Stimulated activated memory B cell treated with anti-CD40 and anti-IgM and Interleukin-4, amounts not matched to agents 10 μg/mL and 1 μg/mL and 100 μg/mL, for 72 hours (primary cell): ENCODE data around the gene DDN.

Experiments
- ATAC-seq: fragments of 150-1000 bp; cut with Tn5 transposase; 2 replicates; pipeline ENCODE4 v1.10.0; 2021
- H3K27ac Mint-ChIP-seq: one replicate; pipeline ENCODE4 v1.8.0; 2022; ENCODE audit warnings: mild to moderate bottlenecking, mixed read lengths
- H3K27me3 Mint-ChIP-seq: one replicate; pipeline ENCODE4 v1.8.0; 2022; ENCODE audit warnings: mixed read lengths
- H3K36me3 Mint-ChIP-seq: one replicate; pipeline ENCODE4 v1.8.0; 2022; ENCODE audit warnings: mixed read lengths
- H3K4me1 Mint-ChIP-seq: one replicate; pipeline ENCODE4 v1.8.0; 2022; ENCODE audit warnings: mixed read lengths
- H3K4me3 Mint-ChIP-seq: one replicate; pipeline ENCODE4 v1.8.0; 2022; ENCODE audit warnings: mild to moderate bottlenecking, moderate library complexity, mixed read lengths
- H3K9me3 Mint-ChIP-seq: one replicate; pipeline ENCODE4 v1.8.0; 2022; ENCODE audit warnings: mixed read lengths

Gene DDN

GRCh38 chr12:48970702-48971334 is 28.4 kb downstream of the DDN start:
- Mint-ChIP-seq H3K27ac (no peak overlapping the region), H3K4me3 (peak overlapping the region; percentile 58), H3K27me3 (peaks cover 57% of the 10 kb centered on the region), H3K4me1 (peaks cover 61% of the 10 kb centered on the region), H3K9me3 (no peaks in the 10 kb centered on the region), H3K36me3 (no peaks in the 10 kb centered on the region)
- ATAC-seq = no peak

GRCh38 chr12:48969833-48970701 is 29.1 kb downstream of the DDN start:
- Mint-ChIP-seq H3K27ac (no peak overlapping the region), H3K4me1 (peaks cover 68% of the 10 kb centered on the region), H3K36me3 (no peaks in the 10 kb centered on the region), H3K4me3 (peak overlapping the region; percentile 54), H3K27me3 (peaks cover 50% of the 10 kb centered on the region), H3K9me3 (no peaks in the 10 kb centered on the region)
- peak; percentile 59 for ATAC-seq

- H3K9me3 Mint-ChIP-seq = no peaks in the 10 kb centered on the region
- ATAC-seq = peak; percentile 18
- H3K4me3 Mint-ChIP-seq = peak overlapping the region; percentile 54
- peaks cover 68% of the 10 kb centered on the region for H3K4me1 Mint-ChIP-seq
- no peaks in the 10 kb centered on the region for H3K36me3 Mint-ChIP-seq
- H3K27me3 Mint-ChIP-seq = peaks cover 42% of the 10 kb centered on the region
- H3K27ac Mint-ChIP-seq = no peak overlapping the region
Observed at GRCh38 chr12:48969160-48969771, 29.9 kb downstream of the DDN start.

GRCh38 chr12:48968467-48968866 is 30.7 kb downstream of the DDN start:
- Mint-ChIP-seq H3K27ac (no peak overlapping the region), H3K4me3 (no peak overlapping the region), H3K9me3 (no peaks in the 10 kb centered on the region), H3K27me3 (peaks cover 34% of the 10 kb centered on the region), H3K36me3 (no peaks in the 10 kb centered on the region), H3K4me1 (peaks cover 64% of the 10 kb centered on the region)
- ATAC-seq = no peak

GRCh38 chr12:48967991-48968390 is 31.2 kb downstream of the DDN start:
- Mint-ChIP-seq H3K27me3 (peaks cover 29% of the 10 kb centered on the region), H3K9me3 (no peaks in the 10 kb centered on the region), H3K4me1 (peaks cover 62% of the 10 kb centered on the region), H3K4me3 (no peak overlapping the region), H3K36me3 (no peaks in the 10 kb centered on the region), H3K27ac (no peak overlapping the region)
- ATAC-seq = no peak

- H3K27me3 Mint-ChIP-seq = peaks cover 13% of the 10 kb centered on the region
- peaks cover 46% of the 10 kb centered on the region for H3K4me1 Mint-ChIP-seq
- H3K27ac Mint-ChIP-seq = no peak overlapping the region
- no peak overlapping the region for H3K4me3 Mint-ChIP-seq
- ATAC-seq = peak; percentile 48
- no peaks in the 10 kb centered on the region for H3K9me3 Mint-ChIP-seq
- H3K36me3 Mint-ChIP-seq = no peaks in the 10 kb centered on the region
Observed at GRCh38 chr12:48966177-48966895, 32.8 kb downstream of the DDN start.

GRCh38 chr12:48965298-48965838 is 33.8 kb downstream of the DDN start:
- H3K4me3 Mint-ChIP-seq = no peak overlapping the region
- H3K27me3 Mint-ChIP-seq = peaks cover 11% of the 10 kb centered on the region
- H3K36me3 Mint-ChIP-seq = no peaks in the 10 kb centered on the region
- no peak overlapping the region for H3K27ac Mint-ChIP-seq
- H3K9me3 Mint-ChIP-seq = no peaks in the 10 kb centered on the region
- peaks cover 36% of the 10 kb centered on the region for H3K4me1 Mint-ChIP-seq
- ATAC-seq = peak; percentile 28

GRCh38 chr12:48961801-48962200 is 37.4 kb downstream of the DDN start:
- Mint-ChIP-seq H3K9me3 (no peaks in the 10 kb centered on the region), H3K4me3 (no peak overlapping the region), H3K27me3 (peaks cover 8% of the 10 kb centered on the region), H3K4me1 (peaks cover 30% of the 10 kb centered on the region), H3K36me3 (no peaks in the 10 kb centered on the region), H3K27ac (no peak overlapping the region)
- ATAC-seq = no peak

GRCh38 chr12:48961331-48961730 is 37.8 kb downstream of the DDN start:
- Mint-ChIP-seq H3K27ac (no peak overlapping the region), H3K4me1 (peaks cover 31% of the 10 kb centered on the region), H3K27me3 (peaks cover 8% of the 10 kb centered on the region), H3K36me3 (no peaks in the 10 kb centered on the region), H3K4me3 (no peak overlapping the region), H3K9me3 (no peaks in the 10 kb centered on the region)
- ATAC-seq = no peak

- ATAC-seq = no peak
- no peak overlapping the region for H3K4me3 Mint-ChIP-seq
Observed at GRCh38 chr12:48960834-48961233, 38.3 kb downstream of the DDN start.

GRCh38 chr12:48958049-48958388 is 41.2 kb downstream of the DDN start:
- ATAC-seq = no peak
- H3K4me3 Mint-ChIP-seq = peak overlapping the region; percentile 97
- peaks cover 47% of the 10 kb centered on the region for H3K4me1 Mint-ChIP-seq
- H3K27me3 Mint-ChIP-seq = peaks cover 8% of the 10 kb centered on the region
- no peaks in the 10 kb centered on the region for H3K9me3 Mint-ChIP-seq
- peaks cover 9% of the 10 kb centered on the region for H3K36me3 Mint-ChIP-seq
- H3K27ac Mint-ChIP-seq = peak overlapping the region; percentile 89

More at GRCh38 chr12:48960834-48961233, 38.3 kb downstream of the DDN start:
- no peaks in the 10 kb centered on the region for H3K36me3 Mint-ChIP-seq
- H3K27me3 Mint-ChIP-seq = peaks cover 8% of the 10 kb centered on the region
- H3K4me1 Mint-ChIP-seq = peaks cover 32% of the 10 kb centered on the region
- H3K9me3 Mint-ChIP-seq = no peaks in the 10 kb centered on the region
- no peak overlapping the region for H3K27ac Mint-ChIP-seq

GRCh38 chr12:48957141-48958048 is 41.8 kb downstream of the DDN start, which contains the start of gene ARF3:
ARF3 (minus strand) TSS chr12:48957487; CDS start chr12:48941095, 16,392 bp downstream.
- H3K4me3 Mint-ChIP-seq = peak within 1 kb of the TSS; percentile 97
- peak within 1 kb of the TSS; percentile 89 for H3K27ac Mint-ChIP-seq
- peak; percentile 97 for ATAC-seq

GRCh38 chr12:48956279-48957140 is 42.7 kb downstream of the DDN start:
- peak overlapping the region; percentile 89 for H3K27ac Mint-ChIP-seq
- ATAC-seq = peak; percentile 47
- peak overlapping the region; percentile 97 for H3K4me3 Mint-ChIP-seq
- peaks cover 8% of the 10 kb centered on the region for H3K27me3 Mint-ChIP-seq
- H3K9me3 Mint-ChIP-seq = no peaks in the 10 kb centered on the region
- peaks cover 17% of the 10 kb centered on the region for H3K36me3 Mint-ChIP-seq
- peaks cover 56% of the 10 kb centered on the region for H3K4me1 Mint-ChIP-seq

More at GRCh38 chr12:48957141-48958048, 41.8 kb downstream of the DDN start, which contains the start of gene ARF3:
- peaks cover 53% of the 10 kb centered on the region for H3K4me1 Mint-ChIP-seq
- H3K27me3 Mint-ChIP-seq = peaks cover 8% of the 10 kb centered on the region
- H3K36me3 Mint-ChIP-seq = peaks cover 15% of the 10 kb centered on the region
- no peaks in the 10 kb centered on the region for H3K9me3 Mint-ChIP-seq
